GM12874 (cell line): ENCODE data around the gene THOC6.

Experiments used
- TF ChIP-seq, protein P1 (sequence below): IDR thresholded peaks from 2 replicates; pipeline ENCODE4 v1.5.1; 2011; ENCODE audit warnings: low read depth, mild to moderate bottlenecking, control low read depth, low read length, moderate library complexity; ENCODE audit not compliant: insufficient read depth

THOC6 gene

GRCh38 chr16:3023669-3024478 lies at the start of gene THOC6, which contains the start of gene HCFC1R1:
Gene THOC6, plus strand, starts transcription at chr16:3024035. Its CDS starts 292 bp downstream, at chr16:3024327.
Gene HCFC1R1, minus strand, starts transcription at chr16:3023942. Its CDS starts 1 bp downstream, at chr16:3023941.
- TF ChIP-seq, protein P1, sequence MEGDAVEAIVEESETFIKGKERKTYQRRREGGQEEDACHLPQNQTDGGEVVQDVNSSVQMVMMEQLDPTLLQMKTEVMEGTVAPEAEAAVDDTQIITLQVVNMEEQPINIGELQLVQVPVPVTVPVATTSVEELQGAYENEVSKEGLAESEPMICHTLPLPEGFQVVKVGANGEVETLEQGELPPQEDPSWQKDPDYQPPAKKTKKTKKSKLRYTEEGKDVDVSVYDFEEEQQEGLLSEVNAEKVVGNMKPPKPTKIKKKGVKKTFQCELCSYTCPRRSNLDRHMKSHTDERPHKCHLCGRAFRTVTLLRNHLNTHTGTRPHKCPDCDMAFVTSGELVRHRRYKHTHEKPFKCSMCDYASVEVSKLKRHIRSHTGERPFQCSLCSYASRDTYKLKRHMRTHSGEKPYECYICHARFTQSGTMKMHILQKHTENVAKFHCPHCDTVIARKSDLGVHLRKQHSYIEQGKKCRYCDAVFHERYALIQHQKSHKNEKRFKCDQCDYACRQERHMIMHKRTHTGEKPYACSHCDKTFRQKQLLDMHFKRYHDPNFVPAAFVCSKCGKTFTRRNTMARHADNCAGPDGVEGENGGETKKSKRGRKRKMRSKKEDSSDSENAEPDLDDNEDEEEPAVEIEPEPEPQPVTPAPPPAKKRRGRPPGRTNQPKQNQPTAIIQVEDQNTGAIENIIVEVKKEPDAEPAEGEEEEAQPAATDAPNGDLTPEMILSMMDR = no peak

- TF ChIP-seq, protein P1 = no peak
Measured at GRCh38 chr16:2974319-2975056, 49.3 kb upstream of the THOC6 start.

- TF ChIP-seq, protein P1 = no peak
Measured at GRCh38 chr16:2975161-2975795, 48.6 kb upstream of the THOC6 start.

- TF ChIP-seq, protein P1 = no peak
Measured at GRCh38 chr16:2976201-2976600, 47.6 kb upstream of the THOC6 start.

DNA sequence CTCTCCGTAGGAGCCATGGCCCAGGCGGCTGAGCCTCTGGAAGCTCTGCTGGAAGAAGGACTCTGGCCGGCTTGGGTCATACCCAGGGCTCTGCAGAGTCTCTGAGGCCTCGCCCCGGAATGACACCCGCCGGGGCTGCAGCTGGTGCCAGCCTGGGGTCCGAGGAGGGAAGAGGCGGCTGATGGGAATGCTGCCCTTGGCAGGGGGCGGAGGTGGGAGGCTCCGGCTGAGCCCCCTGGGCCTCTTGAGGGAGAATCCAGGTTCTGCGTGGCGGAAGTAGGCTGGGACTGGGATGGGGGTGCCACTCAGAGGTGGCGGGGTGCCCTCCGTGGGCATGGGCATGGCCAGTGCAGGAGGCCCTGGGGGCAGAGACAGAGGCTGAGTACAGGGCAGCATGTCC lies 47.2 kb upstream of the THOC6 start:
- TF ChIP-seq, protein P1 = no peak

DNA sequence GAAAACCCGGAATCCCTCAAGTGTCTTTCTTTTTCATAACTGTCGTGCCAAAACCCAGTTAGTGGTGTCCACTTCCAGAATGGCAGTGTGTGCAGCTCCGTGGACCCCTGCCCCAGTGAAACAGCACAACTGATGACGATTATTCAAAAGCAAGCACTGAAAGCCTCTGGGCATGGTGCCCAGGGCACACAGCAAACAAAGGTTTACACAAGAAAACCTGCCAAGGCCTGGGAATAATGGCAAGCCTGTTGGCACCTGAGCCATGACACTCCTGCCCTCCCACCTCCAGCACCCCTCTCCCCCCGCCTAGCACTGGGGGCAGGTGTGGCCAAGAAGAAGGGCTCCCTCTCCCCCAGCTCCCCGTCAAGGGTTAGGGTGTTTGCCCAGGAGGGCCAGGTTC lies 46.4 kb upstream of the THOC6 start:
- TF ChIP-seq, protein P1 = no peak

GRCh38 chr16:2979669-2980226 lies 44.1 kb upstream of the THOC6 start:
- TF ChIP-seq, protein P1 = no peak
